Measurements from ENCODE around the gene DYRK1A.

DNA sequence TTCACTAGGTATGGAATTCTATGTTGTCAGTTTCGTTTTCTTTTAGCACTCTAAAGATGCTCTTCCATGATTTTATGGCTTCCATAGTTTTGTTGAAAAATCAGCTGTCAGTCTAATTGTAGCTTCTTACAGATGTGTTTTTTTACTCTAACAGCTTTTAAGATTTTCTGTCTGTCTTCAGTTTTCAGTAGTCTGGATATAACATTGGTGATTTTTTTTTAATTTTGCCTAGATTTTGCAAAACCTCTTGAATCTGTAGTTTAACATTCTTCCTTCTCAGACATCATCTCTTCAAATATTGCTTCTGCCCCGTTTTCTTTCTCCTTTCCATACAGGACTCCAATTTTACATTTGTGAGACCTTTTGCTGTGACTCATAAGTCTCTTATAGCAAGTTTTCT lies 17.9 kb upstream of the DYRK1A start:
- no peak for TF ChIP-seq POLR2A (IDR thresholded peaks at IDR 0.05; ENCODE audit: low read length)
- no peak for TF ChIP-seq GATA1 (IDR thresholded peaks at IDR 0.05; ENCODE audit: low read depth, low read length)

Data from erythroblast (primary cell).